ENCODE data around the gene TNKS2. TPM values are rescaled to one million over a fixed set of nuclear protein-coding genes. Genes with fewer than 3 reads are reported as not detected.

Gene TNKS2
- total RNA-seq, 3 donors from 2014 or later = 48.2 to 65.4 (median 50.8) TPM

DNA sequence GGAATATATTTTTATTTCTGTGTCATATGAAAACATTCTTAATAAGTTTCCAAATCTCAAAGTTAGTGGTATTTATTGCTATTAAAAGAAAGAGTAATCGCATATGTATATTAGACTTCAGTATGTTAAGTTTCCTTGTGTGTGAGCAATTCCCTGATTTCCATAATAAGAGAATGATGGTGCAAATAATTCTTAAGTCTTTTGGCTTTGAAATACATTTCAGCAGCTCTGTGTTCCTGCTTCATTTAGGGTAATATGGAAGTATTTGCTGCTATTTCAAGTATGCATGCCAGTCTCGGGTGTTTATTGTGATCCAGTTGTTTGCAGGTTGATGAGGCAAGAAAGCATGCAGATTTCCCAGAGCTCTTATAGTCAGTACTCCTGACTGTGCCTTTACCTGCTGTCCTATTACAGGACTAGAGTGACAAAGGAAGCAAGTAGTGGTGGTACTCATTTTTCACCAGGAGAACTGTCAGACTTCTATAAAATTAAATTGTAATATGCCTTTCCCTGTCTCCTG, 67.4 kb downstream of the TNKS2 start:
- DNase-seq (ENCODE audit: low spot score in 2 of 2) = no peak
- H3K4me3 ChIP-seq = no peak overlapping the region
- intact Hi-C loops (cut with DNase I; ENCODE audit: low total_unique reads) = no loop called here
- H3K36me3 ChIP-seq = peaks cover 5% of the 10 kb centered on the region
- H3K4me1 ChIP-seq = no peaks in the 10 kb centered on the region
- H3K9me3 ChIP-seq = no peaks in the 10 kb centered on the region
- H3K27me3 ChIP-seq = no peaks in the 10 kb centered on the region
- no peak for TF ChIP-seq POLR2AphosphoS5 (IDR thresholded peaks at IDR 0.05)
- TF ChIP-seq, protein P1, sequence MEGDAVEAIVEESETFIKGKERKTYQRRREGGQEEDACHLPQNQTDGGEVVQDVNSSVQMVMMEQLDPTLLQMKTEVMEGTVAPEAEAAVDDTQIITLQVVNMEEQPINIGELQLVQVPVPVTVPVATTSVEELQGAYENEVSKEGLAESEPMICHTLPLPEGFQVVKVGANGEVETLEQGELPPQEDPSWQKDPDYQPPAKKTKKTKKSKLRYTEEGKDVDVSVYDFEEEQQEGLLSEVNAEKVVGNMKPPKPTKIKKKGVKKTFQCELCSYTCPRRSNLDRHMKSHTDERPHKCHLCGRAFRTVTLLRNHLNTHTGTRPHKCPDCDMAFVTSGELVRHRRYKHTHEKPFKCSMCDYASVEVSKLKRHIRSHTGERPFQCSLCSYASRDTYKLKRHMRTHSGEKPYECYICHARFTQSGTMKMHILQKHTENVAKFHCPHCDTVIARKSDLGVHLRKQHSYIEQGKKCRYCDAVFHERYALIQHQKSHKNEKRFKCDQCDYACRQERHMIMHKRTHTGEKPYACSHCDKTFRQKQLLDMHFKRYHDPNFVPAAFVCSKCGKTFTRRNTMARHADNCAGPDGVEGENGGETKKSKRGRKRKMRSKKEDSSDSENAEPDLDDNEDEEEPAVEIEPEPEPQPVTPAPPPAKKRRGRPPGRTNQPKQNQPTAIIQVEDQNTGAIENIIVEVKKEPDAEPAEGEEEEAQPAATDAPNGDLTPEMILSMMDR (IDR thresholded peaks at IDR 0.05) = no peak
- no peak for TF ChIP-seq POLR2A (IDR thresholded peaks at IDR 0.05)
- no peak overlapping the region for H3K27ac ChIP-seq

DNA sequence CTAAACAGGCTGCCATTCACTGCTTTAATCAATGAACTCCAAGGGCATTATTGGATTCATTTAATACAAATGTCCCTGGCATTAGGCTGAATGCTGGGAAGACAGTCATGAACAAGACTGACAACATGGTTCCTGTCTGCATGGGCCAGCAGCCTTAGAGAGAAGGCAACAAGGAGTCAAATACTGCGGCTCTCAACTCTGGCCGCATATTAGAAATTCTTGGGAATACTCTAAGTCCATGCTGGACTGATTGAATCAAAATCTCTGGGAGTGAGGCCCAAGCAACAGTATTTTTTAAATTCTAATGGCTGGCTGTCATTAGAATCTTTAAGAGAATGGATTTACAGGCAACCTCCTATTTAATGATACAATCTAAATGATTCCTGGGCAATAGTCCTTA, 76.9 kb downstream of the TNKS2 start:
- Histone ChIP-seq H3K4me3 (no peak overlapping the region), H3K27me3 (no peaks in the 10 kb centered on the region), H3K4me1 (no peaks in the 10 kb centered on the region), H3K36me3 (no peaks in the 10 kb centered on the region), H3K27ac (no peak overlapping the region), H3K9me3 (no peaks in the 10 kb centered on the region)
- intact Hi-C loops (cut with DNase I; ENCODE audit: low total_unique reads) = no loop called here
- TF ChIP-seq POLR2AphosphoS5 (IDR thresholded peaks at IDR 0.05) = no peak
- no peak for DNase-seq (ENCODE audit: low spot score in 2 of 2)

DNA sequence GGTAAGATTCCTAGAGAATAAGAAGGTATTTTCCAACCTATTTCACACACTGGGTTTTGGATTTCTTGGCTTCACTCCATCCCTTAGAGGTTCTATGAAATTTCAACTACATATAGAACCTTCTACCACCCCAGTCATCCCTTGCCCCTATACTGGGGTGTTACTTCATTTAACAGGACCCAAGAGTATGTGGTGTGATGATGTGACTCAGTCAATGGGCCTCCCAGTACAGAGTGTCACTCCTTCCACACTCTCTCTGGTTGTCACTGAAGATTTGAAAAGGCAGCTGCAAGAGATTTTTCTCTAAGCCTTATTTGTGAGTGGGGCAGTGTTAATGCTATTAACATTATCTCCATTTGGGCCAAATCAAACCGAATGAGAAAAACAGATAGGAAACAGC, 77.6 kb downstream of the TNKS2 start:
- Histone ChIP-seq H3K27ac (no peak overlapping the region), H3K36me3 (no peaks in the 10 kb centered on the region), H3K9me3 (no peaks in the 10 kb centered on the region), H3K4me3 (no peak overlapping the region), H3K27me3 (no peaks in the 10 kb centered on the region), H3K4me1 (no peaks in the 10 kb centered on the region)
- TF ChIP-seq POLR2A (IDR thresholded peaks at IDR 0.05) (no peak), POLR2AphosphoS5 (IDR thresholded peaks at IDR 0.05) (no peak)
- TF ChIP-seq, protein P1 (IDR thresholded peaks at IDR 0.05) = no peak
- DNase-seq (ENCODE audit: low spot score in 2 of 2) = no peak
- intact Hi-C loops (cut with DNase I; ENCODE audit: low total_unique reads) = no loop called here

DNA sequence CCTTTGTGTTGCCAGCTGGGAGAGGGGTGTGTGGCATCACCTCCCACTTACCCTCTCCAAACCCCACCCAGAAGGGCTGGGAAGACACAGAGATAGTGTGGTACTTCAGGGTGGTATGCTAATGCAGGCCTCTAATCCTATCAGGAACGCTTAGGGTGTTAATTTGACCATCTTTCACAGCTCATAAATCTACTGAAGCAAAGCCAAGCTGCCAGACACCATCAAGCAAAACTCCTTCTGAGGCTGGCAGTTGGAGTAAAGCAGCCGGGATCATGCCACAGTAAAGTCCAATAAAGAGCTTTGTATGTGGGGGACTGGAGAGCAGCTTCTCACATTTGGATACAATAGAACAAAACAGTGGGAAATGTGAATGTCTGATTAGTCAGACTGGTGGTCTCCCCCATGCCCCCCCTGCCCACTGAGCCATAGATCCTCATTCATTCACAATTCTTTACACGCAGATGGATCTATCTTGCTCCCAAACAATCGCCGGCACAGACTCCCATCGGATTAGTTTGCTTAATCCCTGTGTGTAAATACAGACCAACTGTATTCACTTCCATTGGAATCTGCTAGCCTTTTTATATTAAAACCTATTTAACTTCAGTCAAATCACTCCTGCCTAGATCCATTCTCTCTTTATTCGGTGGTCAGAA, 81.4 kb downstream of the TNKS2 start:
- Histone ChIP-seq H3K4me3 (no peak overlapping the region), H3K36me3 (no peaks in the 10 kb centered on the region), H3K27ac (no peak overlapping the region), H3K27me3 (no peaks in the 10 kb centered on the region), H3K9me3 (no peaks in the 10 kb centered on the region), H3K4me1 (no peaks in the 10 kb centered on the region)
- intact Hi-C loops (cut with DNase I; ENCODE audit: low total_unique reads) = no loop called here
- DNase-seq (ENCODE audit: low spot score in 2 of 2) = no peak
- TF ChIP-seq, protein P1 (IDR thresholded peaks at IDR 0.05) = no peak
- TF ChIP-seq POLR2A (IDR thresholded peaks at IDR 0.05) (no peak), POLR2AphosphoS5 (IDR thresholded peaks at IDR 0.05) (no peak)

DNA sequence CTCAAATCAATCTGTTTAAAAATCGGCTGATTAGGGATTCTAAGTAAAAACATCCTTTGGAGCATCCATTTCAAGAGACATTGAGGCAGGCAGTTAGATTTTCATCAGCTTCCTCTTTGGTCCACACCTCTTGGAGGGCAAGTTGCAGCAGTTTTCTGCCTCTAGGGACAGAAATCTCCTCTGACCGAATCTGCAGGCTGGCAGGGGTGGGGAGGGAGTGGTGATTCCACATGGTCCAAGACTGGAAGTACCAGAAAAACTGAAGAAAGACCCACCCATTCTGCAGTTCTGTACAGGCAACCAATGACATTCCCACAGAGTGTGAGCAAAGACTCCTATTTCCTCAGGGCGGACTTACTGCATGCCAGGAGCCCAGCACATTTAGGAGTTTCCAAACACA, 82.1 kb downstream of the TNKS2 start:
- intact Hi-C loops (cut with DNase I; ENCODE audit: low total_unique reads) = no loop called here
- TF ChIP-seq POLR2A (IDR thresholded peaks at IDR 0.05) (no peak), POLR2AphosphoS5 (IDR thresholded peaks at IDR 0.05) (no peak)
- TF ChIP-seq, protein P1 (IDR thresholded peaks at IDR 0.05) = no peak
- DNase-seq (ENCODE audit: low spot score in 2 of 2) = no peak
- Histone ChIP-seq H3K27ac (no peak overlapping the region), H3K27me3 (no peaks in the 10 kb centered on the region), H3K9me3 (no peaks in the 10 kb centered on the region), H3K4me1 (no peaks in the 10 kb centered on the region), H3K4me3 (no peak overlapping the region), H3K36me3 (no peaks in the 10 kb centered on the region)

Measured in breast epithelium (tissue), 4 donors.